ENCODE data around the gene HNRNPA1L2.
"Not testable (repeated sequence)": the region's sequence is repeated elsewhere in the genome, so short reads cannot be mapped to it uniquely, and the experiment has no call there.

Gene HNRNPA1L2

GRCh38 chr13:52642131-52642530 lies at the start of gene HNRNPA1L2:
HNRNPA1L2 (plus strand) TSS chr13:52642431; CDS start chr13:52642493, 62 bp downstream.
- TF ChIP-seq CTCF (IDR thresholded peaks at IDR 0.05; ENCODE audit: low read depth, low read length, missing control alignments): no peak
- H3K4me3 ChIP-seq (ENCODE audit: low read depth, low read length): no peak within 1 kb of the TSS
- no peak for DNase-seq (ENCODE audit: low read depth)
- in situ Hi-C loops (cut with HindIII; ENCODE audit: low sequenced_read_pairs): no loop called here

- in situ Hi-C loops (cut with HindIII; ENCODE audit: low sequenced_read_pairs); H3K4me3 ChIP-seq (ENCODE audit: low read depth, low read length); DNase-seq (ENCODE audit: low read depth): not testable (repeated sequence)
Measured at GRCh38 chr13:52593175-52593574, 49.1 kb upstream of the HNRNPA1L2 start.

- in situ Hi-C loops (cut with HindIII; ENCODE audit: low sequenced_read_pairs); H3K4me3 ChIP-seq (ENCODE audit: low read depth, low read length); DNase-seq (ENCODE audit: low read depth): not testable (repeated sequence)
Measured at GRCh38 chr13:52593812-52594211, 48.4 kb upstream of the HNRNPA1L2 start.

DNA sequence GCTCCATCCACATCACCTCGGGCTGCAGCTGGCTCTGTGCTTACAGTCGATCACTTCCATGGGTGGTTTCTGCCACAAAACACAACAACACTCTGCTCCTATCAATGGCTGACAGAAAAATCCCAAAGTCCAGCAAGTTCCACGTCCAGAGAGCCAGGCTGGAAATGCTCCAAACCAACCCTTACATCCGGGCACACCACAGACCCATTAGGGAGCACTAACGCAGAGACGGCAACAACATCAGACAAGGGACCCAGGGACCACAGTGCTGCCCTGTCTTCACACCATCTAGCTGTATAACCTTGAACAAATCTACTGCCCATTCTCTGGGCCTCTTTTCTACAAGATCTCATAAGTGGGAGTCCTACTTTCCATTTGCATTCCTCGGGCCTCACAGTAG lies 47.9 kb upstream of the HNRNPA1L2 start:
- DNase-seq (ENCODE audit: low read depth); in situ Hi-C loops (cut with HindIII; ENCODE audit: low sequenced_read_pairs); H3K4me3 ChIP-seq (ENCODE audit: low read depth, low read length): not testable (repeated sequence)

DNA sequence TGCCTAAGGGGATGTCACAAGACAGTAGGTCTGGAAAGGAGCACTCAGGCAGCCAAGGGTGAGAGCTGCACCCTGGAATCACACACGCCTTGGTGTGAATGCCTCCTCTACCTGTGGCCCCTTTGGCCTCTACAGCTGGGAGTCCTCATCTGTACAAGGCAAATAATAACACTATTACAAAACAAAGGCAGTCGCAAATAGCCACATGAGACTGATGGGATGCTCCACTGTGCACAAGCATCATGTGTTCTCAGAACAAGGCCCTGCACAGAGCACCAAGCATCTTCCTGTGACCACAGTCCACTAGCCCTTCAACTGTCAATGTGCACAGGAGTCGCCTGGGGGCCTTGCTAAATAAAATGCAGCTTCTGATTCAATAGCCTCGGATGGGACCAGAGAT lies 44.6 kb upstream of the HNRNPA1L2 start:
- TF ChIP-seq CTCF (IDR thresholded peaks at IDR 0.05; ENCODE audit: low read depth, low read length, missing control alignments): no peak
- no peak for DNase-seq (ENCODE audit: low read depth)
- no peak overlapping the region for H3K4me3 ChIP-seq (ENCODE audit: low read depth, low read length)
- in situ Hi-C loops (cut with HindIII; ENCODE audit: low sequenced_read_pairs): no loop called here

DNA sequence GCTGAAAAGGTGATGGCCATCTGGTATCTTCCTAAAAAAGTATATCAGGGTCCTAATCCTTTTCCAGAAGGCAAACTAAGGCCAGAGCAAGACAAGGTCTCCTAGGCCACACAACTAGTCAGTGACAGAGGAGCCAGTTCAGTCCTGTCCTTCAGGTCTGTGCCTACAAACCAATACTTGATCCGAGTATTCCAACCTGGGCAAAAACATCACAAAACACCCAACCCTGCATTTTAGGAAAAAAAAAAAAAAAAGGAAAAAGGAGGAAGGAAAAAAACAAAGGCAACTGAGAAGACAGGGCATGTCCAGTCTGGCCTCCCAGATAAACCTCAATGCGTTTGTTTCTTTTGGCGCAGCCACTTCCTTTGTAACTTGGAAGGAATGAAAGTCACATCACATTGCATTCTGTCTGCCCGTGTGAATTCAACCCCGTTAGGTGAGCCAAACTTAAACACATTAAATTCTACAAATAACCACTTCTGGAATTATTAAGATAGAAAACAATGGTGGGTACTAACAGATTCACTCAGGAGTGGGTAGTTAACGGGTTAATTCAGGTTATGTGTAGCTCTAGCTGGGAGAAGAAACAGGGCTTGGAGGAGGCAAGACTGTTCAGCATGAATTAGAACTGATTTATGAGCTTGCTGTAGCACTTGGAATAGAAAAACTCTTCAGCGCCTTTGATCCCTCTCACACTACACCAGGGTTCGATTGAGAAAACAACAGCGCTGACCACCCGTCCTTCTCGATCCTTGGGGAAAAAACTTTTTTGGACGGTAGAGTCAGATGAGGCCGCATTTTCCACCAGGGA lies 43.0 kb upstream of the HNRNPA1L2 start:
- in situ Hi-C loops (cut with HindIII; ENCODE audit: low sequenced_read_pairs): no loop called here
- peak overlapping the region; percentile 46 for H3K4me3 ChIP-seq (ENCODE audit: low read depth, low read length)
- peak; percentile 18 for DNase-seq (ENCODE audit: low read depth)
- no peak for TF ChIP-seq CTCF (IDR thresholded peaks at IDR 0.05; ENCODE audit: low read depth, low read length, missing control alignments)

DNA sequence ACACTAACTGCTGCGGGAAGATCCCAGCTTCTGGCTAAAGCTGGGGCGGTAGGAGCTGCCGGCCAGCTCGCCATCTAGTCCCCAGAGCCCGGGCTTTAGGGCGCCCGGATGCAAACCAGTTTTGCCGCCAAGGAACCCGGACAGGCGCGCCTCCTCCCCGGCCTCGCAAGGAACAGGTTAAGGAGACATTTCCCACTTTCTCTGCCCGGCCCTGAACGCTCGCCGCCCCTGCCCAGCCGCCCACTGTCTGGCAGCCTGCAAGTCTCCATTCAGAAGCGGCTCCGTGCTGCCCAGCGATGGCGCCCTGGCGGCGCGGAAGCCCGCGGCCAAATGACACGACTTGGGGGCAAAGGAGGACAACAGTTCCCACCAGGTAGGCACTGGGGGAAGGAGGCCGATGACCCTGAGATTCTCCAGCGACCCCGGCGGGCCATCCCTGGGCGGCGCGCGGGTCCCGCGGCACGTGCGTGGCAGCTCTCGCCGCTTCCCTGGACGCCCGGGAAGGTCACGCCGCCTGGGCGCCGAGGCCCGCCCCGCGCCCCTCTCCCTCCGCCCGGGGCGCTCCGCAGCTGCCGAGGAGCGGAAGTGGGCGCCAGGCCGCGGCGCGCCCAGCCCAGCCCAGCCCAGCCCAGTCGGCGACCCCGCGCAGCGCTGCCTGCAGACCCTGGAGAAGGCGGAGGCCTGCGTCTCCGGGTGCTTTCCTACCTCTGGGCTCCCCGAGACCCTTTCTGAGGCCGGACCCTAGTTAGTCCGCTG lies 42.2 kb upstream of the HNRNPA1L2 start:
- H3K4me3 ChIP-seq (ENCODE audit: low read depth, low read length): peak overlapping the region; percentile 46
- TF ChIP-seq CTCF (IDR thresholded peaks at IDR 0.05; ENCODE audit: low read depth, low read length, missing control alignments): no peak
- in situ Hi-C loops (cut with HindIII; ENCODE audit: low sequenced_read_pairs): no loop called here
- DNase-seq (ENCODE audit: low read depth): no peak

DNA sequence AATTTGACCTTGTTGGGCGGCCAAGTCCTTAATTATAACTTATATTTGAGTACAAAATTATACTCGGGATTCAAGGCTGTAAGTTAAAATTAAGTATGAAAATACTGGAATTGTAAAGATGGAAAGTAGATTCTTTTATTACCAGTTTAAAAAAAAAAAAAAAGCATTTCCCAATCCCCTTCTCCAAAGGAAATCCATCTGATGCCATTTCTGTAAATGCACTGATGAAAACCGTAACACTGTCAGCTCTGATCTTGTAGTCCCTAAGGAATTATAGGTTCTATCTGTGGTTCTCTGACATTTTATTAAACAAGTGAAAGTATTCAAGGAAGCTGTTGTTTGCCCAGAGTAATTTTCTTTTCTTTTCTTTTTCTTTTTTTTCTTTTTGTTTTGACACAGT lies 41.6 kb upstream of the HNRNPA1L2 start:
- in situ Hi-C loops (cut with HindIII; ENCODE audit: low sequenced_read_pairs): no loop called here
- DNase-seq (ENCODE audit: low read depth): no peak
- H3K4me3 ChIP-seq (ENCODE audit: low read depth, low read length): peak overlapping the region; percentile 46
- no peak for TF ChIP-seq CTCF (IDR thresholded peaks at IDR 0.05; ENCODE audit: low read depth, low read length, missing control alignments)

- in situ Hi-C loops (cut with HindIII; ENCODE audit: low sequenced_read_pairs); DNase-seq (ENCODE audit: low read depth); H3K4me3 ChIP-seq (ENCODE audit: low read depth, low read length): not testable (repeated sequence)
Measured at GRCh38 chr13:52603316-52603715, 38.9 kb upstream of the HNRNPA1L2 start.

- H3K4me3 ChIP-seq (ENCODE audit: low read depth, low read length); in situ Hi-C loops (cut with HindIII; ENCODE audit: low sequenced_read_pairs); DNase-seq (ENCODE audit: low read depth): not testable (repeated sequence)
Measured at GRCh38 chr13:52606126-52606525, 36.1 kb upstream of the HNRNPA1L2 start.

- in situ Hi-C loops (cut with HindIII; ENCODE audit: low sequenced_read_pairs); H3K4me3 ChIP-seq (ENCODE audit: low read depth, low read length); DNase-seq (ENCODE audit: low read depth): not testable (repeated sequence)
Measured at GRCh38 chr13:52606795-52607194, 35.4 kb upstream of the HNRNPA1L2 start.

Measured in astrocyte of the cerebellum (primary cell).